ENCODE measurements around the gene CLIP2.

Gene CLIP2

GRCh38 chr7:74449144-74449543 lies 159.9 kb downstream of the CLIP2 start:
- DNase-seq: no peak

- no peak for DNase-seq
Measured at GRCh38 chr7:74449809-74450397, 160.7 kb downstream of the CLIP2 start.

GRCh38 chr7:74452748-74453321 lies 163.6 kb downstream of the CLIP2 start:
- no peak for DNase-seq

GRCh38 chr7:74453322-74454011 lies 164.3 kb downstream of the CLIP2 start, which contains the start of gene GTF2IRD1:
TSS of gene GTF2IRD1 (plus strand) at chr7:74453906. CDS start at chr7:74508081, 54,175 bp downstream.
- DNase-seq: peak; percentile 42

- DNase-seq: no peak
Measured at GRCh38 chr7:74454021-74454924, 165.1 kb downstream of the CLIP2 start.

- DNase-seq: no peak
Measured at GRCh38 chr7:74454925-74455288, 165.7 kb downstream of the CLIP2 start.

- no peak for DNase-seq
Measured at GRCh38 chr7:74455291-74455804, 166.1 kb downstream of the CLIP2 start.
